ENCODE measurements around the gene DLX3.

The DLX3 gene

GRCh38 chr17:49971199-49971847 lies 23.7 kb downstream of the DLX3 start:
- no peak for DNase-seq

DNA sequence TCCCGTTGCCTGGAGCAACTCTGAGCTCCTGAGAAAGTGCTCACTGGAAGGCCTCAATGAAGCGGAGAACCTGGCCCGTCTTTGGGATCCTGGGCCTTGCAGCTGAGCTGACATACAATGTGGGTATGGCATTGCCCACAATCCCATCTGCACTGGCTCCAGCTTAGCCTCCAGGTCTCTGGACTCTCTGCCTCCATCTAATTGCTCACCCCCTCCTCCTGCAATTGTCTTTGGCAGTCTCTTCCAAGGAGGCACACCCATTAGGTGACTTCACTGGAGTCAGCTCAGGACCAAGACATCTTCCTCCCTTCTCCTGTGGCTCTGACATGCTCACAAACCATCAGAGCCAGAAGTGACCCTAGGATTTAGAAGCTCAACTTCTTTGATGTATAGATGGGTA lies 24.5 kb downstream of the DLX3 start:
- DNase-seq, result no peak

DNA sequence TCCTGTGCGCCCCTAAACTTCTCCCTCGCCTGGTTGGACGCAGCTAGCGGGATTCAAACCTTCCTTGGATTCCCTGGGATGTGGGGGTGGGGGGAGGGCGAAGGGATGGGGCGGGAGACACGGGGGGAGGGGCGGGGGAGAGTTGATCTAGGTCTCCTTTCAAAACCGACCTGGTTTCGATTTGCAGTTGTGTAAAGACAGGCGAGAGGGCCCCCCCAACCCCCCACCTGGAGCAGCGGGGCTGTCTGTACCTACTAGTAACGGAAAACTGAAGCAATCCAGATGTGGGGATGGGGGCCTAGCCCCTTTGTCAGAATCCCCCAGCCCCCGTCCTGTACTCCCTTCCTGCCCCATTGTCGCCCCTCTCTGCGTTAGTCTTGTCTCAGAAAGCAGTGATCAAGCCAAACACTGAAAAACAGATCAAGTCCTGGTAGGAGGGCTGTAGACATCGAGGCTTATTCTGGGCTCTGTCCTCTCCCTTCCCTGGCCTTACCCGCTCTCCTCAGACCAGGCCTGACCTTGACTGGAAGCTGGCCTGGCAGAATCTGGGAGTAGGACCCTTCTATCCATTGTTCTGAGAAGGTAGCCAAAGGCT lies 25.1 kb downstream of the DLX3 start:
- no peak for DNase-seq

DNA sequence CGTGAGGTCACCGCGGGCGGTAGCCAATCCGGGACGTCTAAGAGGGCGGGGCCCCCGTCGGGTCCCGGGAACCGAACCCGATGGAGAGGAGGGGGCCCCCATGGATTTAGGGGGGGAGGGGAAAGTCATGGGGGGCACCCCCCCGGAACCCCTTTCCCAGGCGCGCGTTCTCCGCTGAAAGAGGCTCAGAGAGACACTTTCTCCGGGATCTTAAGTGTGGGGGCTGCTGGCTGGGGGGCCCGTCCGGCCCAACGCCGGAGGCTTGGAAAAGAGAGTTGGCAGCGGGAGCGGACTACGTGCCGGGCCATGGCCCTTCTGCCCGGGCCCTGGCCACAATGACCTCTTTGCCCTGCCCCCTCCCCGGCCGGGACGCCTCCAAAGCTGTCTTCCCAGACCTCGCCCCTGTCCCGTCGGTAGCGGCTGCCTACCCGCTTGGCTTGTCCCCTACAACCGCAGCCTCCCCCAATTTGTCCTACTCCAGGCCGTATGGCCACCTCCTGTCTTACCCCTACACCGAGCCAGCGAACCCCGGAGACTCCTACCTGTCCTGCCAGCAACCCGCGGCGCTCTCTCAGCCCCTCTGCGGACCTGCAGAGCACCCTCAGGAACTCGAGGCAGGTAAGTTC lies 25.8 kb downstream of the DLX3 start, which contains the start of gene DLX4:
Gene DLX4 (plus strand): TSS at position 57 of the 626 bp plus-strand sequence. CDS start 279 bp downstream, at position 336.
- no peak for DNase-seq

- peak; percentile 71 for DNase-seq
These were observed 26.5 kb downstream of the DLX3 start for GRCh38 chr17:49968405-49969133.

DNA sequence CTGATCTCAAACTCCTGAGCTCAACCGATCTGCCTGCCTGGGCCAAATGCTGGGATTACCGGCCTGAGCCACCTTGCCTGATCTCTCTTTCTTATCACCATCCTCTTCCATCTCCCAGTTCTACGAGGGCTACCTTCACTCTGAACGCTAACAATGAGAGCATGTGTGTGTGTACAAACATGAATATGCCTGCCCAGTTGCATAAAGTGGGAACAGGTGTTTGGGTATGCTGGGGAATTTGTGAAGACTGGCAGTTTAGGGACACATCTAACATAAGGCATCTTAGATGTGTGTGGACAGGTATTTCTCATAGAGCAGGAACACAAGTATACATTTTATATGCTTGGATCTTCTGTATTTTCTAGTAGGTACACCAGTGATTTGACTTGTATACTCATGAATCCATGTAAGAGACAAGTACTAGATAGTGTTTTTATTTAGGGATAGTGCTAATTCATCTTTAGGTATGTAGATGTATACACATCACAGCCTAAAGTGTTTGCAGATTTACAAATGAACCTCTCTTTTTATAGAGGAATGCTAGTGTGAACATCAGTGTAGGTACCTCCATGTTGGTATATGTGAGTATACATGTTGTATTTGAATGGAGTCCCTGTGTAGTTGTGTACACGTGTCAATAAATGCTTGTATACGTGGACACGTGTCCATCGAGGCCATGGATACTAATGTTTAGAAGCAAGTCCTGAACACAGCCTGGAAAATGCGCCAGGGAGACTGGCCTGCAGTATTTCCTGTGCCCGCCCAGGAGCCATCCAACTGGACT lies 27.2 kb downstream of the DLX3 start:
- DNase-seq, result no peak

- DNase-seq, result no peak
These were observed 27.8 kb downstream of the DLX3 start for GRCh38 chr17:49967205-49967604.

DNA sequence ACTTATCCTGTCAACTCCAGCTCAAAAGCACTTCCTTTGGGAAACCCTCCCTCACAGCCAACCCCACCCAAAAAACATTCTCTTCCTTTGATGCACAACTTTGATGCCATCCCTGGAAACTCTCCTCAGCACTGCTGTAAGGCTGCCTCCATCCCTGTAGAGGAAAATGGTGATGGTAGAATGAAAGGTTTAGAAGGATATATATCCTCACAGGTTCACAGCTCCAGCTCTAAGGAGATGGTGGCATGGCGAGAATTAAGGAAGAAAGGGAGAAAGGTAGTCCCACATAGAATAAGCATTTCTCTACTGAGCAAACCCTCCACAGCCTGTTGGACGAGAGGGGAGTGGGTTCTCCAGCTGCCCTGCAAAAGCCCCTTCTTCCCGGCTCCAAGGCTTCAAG lies 28.3 kb downstream of the DLX3 start:
- DNase-seq, result no peak

- no peak for DNase-seq
These were observed 29.5 kb downstream of the DLX3 start for GRCh38 chr17:49965524-49965909.

- DNase-seq, result peak; percentile 33
These were observed 30.1 kb downstream of the DLX3 start for GRCh38 chr17:49964769-49965523.

- DNase-seq, result no peak
These were observed 30.7 kb downstream of the DLX3 start for GRCh38 chr17:49964303-49964768.

DNA sequence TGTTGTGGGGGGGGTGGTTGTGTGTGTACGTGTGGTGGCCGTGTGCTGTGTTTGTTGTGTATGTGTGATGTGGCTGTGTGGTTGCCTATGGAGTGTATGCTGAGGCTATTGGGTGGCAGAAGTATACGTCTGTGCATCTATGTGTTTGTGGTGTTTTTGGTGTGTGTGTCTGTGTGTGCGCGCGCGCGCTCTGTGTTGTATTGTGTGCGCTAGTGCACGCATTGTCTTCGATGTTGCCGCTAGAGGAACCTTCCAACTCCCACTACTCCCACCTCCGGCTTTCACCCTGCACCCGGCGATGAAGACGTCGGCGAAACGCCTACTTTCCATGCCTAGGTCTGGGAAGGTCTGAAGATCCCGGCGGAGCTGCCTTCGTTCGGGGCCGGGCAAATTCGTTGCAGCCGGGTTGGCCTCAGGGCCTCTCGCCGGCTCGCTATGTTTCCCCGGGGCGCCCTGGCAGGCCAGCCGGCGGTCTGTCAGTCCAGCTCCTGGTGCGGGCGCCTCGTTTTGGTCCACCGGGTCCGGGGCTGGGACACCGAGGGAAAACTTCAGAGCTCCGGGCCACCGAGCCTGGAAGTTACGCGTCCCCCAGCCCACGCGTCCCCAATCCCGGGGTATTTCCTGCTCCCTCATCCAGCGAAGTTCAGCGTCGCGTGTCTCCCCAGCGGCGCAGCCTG lies 31.3 kb downstream of the DLX3 start:
- DNase-seq, result no peak

DNA sequence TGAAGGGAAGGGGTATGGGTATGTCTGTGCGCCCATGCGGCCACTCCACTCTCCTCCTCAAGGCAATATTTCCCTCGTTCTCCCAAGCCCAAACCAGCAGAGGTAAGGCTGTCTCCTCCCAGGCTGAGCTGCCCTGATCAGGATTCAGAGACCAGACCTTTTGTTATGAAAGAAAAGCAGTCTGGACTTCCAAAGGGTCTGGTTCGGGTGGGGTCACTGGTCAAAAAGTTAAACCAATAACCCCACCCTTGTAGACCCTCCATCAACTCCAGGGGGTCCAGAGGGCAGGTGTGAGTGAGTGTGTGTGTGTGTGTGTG lies 31.8 kb downstream of the DLX3 start:
- DNase-seq, result no peak

DNA sequence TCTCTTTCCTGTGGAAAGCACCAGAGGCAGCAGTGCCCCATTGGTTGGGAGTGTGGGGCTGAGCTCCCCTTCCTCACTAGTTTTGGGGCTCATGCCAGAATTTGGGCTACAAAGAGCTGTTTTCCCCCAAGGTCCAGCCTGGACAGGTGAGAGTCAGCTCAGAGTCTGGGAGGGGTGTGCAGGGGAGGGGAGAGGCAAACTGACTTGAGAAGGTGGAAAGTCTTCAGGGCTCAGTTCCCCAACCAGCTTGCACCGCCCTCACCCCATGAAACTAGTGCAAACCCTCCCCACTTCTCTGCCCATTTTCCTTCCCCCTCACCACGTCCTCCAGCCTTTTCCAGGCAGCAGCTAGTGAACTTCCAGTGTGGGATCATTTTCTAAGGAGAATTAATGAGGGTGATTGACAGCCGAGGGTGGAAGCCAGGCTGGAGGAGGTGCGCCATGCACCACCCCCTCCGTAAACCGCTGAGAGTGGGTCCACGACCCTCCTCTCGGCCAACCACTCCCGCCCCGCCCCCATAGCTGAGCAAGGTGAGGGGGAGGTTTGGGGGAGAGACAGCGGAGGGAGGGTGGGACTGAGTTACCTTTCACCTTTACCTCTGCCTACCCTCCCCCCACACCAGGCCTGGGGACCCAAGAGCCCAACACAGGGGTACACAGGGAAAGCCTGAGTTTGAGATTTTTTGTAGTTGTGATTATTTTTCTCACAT lies 32.3 kb downstream of the DLX3 start:
- DNase-seq, result no peak

- no peak for DNase-seq
These were observed 35.7 kb downstream of the DLX3 start for GRCh38 chr17:49959183-49959935.

GRCh38 chr17:49958723-49959122 lies 36.3 kb downstream of the DLX3 start:
- no peak for DNase-seq

DNA sequence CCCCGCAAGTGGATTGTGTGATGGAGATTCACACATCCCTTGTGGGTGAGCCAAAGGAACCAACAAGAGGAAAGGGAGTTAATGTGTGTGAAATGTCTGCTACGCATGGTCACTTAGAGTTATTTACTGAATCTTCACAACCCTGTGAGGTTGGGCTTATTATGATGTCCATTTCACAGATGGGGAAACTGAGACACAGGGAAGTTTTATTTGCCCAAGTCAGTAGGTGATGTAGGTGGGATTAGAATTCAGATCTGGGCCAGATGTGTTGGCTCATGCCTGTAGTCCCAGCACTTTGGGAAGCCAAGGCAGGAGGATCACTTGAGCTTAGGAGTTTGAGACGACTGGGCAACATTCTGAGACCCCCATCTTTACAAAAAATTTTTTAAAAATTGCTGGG lies 37.7 kb downstream of the DLX3 start:
- DNase-seq, result no peak

GRCh38 chr17:49956780-49957179 lies 38.2 kb downstream of the DLX3 start:
- no peak for DNase-seq

- no peak for DNase-seq
These were observed 39.9 kb downstream of the DLX3 start for GRCh38 chr17:49955157-49955556.

DNA sequence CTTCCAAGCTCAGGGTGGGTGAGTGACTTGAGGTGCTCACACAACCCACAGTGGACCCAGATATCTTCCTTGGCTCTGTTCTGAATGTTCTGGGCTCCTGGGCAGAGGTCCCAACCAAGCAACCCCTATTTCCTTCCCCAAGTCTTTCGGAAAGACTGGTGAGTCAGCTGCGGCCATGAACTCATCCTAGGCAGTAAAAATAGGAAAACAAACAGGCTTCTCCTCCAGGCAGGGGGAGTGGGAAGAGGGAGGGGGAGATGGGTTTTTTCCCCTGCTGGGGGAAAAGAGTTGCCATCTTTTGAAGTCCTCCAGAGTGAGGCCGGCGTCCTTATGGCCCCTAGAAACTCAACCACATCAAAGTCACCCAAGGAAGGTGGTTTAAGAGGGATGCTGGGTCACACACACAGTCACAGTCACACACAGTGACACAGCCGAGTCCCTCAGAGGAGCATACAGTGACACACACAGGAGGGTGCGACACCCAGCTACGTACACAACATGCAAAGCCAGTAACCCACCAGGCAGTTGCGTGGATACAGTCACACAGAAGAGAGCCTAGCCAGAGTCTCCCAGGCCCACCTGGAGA lies 42.0 kb downstream of the DLX3 start:
- no peak for DNase-seq
